GM18520 (cell line): Measurements from ENCODE around the gene MDC1.
A peak's percentile ranks its signal among the peaks of the same experiment; 100 is the strongest.
"Not testable (repeated sequence)": the region's sequence is repeated elsewhere in the genome, so short reads cannot be mapped to it uniquely, and the experiment has no call there.

ENCODE experiments used
- ATAC-seq: cut with Tn5 transposase; IDR thresholded peaks from one replicate; pipeline ENCODE4 v1.9.1; 2021; ENCODE audit not compliant: unreplicated experiment

The MDC1 gene, protein sequence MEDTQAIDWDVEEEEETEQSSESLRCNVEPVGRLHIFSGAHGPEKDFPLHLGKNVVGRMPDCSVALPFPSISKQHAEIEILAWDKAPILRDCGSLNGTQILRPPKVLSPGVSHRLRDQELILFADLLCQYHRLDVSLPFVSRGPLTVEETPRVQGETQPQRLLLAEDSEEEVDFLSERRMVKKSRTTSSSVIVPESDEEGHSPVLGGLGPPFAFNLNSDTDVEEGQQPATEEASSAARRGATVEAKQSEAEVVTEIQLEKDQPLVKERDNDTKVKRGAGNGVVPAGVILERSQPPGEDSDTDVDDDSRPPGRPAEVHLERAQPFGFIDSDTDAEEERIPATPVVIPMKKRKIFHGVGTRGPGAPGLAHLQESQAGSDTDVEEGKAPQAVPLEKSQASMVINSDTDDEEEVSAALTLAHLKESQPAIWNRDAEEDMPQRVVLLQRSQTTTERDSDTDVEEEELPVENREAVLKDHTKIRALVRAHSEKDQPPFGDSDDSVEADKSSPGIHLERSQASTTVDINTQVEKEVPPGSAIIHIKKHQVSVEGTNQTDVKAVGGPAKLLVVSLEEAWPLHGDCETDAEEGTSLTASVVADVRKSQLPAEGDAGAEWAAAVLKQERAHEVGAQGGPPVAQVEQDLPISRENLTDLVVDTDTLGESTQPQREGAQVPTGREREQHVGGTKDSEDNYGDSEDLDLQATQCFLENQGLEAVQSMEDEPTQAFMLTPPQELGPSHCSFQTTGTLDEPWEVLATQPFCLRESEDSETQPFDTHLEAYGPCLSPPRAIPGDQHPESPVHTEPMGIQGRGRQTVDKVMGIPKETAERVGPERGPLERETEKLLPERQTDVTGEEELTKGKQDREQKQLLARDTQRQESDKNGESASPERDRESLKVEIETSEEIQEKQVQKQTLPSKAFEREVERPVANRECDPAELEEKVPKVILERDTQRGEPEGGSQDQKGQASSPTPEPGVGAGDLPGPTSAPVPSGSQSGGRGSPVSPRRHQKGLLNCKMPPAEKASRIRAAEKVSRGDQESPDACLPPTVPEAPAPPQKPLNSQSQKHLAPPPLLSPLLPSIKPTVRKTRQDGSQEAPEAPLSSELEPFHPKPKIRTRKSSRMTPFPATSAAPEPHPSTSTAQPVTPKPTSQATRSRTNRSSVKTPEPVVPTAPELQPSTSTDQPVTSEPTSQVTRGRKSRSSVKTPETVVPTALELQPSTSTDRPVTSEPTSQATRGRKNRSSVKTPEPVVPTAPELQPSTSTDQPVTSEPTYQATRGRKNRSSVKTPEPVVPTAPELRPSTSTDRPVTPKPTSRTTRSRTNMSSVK (N-terminal part only)

DNA sequence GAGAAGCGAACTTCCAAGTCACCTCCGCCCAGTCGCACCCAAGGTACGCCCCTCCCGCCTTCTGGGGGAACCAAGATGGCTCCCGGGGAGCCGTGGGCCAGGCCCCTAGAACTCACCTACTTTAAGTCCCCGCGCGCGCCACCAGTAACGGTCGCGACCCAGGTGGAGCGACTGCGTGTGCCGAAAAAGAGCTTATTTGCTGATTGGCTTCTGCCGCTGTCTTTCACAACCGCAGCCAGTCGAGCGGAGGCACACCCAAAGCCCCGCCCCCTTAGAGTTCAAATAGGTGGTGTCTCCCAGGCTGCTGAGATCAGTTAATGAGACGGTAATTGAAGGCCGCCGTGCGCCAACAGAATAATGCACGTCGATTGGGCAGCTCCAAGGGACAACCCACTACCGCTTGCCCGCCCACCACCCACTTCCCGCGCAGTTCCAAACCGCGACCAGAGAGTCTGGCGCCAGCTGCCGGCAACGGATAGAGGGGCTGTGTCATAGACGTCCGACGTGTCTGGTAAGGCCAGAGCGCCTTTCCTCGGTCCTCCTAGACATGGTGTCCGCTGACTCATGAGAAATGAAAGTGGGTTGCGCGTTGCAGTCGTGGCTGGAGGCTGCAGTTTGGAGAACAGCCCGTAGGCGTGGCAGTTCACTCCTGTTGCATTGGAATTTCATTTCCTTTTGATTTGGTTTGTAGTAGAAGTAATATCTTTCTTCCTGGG is at the start of gene MDC1:
MDC1 (minus strand) TSS at position 153 of the 716 bp plus-strand sequence. CDS start 2,106 bp downstream, outside the sequence.
- ATAC-seq: peak; percentile 56

DNA sequence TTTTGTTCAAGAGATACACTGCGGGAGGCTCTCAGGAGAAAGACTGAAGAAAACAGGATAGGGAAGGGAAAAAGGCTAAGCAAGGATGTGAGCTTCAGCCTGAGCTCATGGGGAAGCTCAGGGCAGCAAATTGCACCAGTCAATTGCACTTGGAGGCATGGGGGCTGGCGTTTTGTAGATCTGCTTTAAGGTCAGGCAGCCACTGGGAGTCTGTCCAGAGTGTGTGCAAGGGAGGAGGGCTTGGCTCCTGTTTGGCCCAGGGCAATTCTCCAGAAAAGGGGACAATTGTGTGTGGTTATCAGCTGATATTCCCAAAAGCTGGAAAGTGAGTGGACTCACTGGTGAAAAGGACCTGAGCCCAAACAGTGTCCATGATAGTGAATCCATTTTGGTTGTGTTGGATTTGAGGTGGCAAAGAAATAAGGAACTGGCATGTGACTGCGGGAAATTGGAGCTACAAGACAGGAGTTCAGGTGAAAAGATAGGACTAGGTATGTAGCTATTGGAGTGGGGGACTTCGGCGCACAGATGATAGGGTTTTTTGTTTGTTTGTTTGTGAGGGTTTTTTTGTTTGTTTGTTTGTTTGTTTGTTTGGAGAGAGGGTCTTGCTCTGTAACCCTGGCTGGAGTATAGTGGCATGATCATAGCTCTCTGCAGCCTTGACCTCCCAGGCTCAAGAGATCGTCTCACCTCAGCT is 49.5 kb upstream of the MDC1 start:
- ATAC-seq: no peak

DNA sequence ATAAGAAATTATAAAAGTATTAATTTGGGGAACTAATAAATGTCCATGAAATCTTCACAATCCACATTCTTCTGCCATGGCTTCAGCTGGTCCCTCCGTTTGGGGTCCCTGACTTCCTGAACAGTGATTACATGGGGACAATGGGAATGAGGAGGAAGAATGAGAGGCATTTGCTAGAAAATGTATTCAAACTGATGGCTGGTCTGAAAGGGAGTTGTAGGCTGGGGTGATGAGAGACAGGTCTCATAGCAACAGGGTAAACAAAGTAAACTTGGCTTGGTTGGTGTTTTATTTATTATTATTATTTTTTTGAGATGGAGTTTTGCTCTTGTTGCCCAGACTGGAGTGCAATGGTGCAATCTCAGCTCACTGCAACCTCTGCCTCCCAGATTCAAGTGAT is 48.4 kb upstream of the MDC1 start:
- not testable (repeated sequence) for ATAC-seq

DNA sequence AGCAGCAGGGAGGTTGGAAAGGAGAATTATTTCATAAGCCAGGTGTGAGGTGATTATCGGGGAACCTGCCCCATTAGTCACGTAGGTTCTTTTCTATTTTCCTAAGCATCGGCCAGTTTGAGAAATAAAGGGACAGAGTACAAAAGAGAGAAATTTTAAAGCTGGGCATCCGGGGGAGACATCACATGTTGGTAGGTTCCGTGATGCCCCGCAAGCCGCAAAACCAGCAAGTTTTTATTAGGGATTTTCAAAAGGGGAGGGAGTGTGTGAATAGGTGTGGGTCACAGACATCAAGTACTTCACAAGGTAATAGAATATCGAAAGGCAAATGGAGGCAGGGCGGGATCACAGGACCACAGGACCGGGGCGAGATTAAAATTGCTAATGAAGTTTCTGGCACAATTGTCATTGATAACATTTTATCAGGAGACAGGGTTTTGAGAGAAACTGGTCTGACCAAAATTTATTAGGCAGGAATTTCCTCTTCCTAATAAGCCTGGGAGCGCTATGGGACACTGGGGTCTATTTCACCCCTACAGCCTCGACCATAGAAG is 47.5 kb upstream of the MDC1 start:
- not testable (repeated sequence) for ATAC-seq

DNA sequence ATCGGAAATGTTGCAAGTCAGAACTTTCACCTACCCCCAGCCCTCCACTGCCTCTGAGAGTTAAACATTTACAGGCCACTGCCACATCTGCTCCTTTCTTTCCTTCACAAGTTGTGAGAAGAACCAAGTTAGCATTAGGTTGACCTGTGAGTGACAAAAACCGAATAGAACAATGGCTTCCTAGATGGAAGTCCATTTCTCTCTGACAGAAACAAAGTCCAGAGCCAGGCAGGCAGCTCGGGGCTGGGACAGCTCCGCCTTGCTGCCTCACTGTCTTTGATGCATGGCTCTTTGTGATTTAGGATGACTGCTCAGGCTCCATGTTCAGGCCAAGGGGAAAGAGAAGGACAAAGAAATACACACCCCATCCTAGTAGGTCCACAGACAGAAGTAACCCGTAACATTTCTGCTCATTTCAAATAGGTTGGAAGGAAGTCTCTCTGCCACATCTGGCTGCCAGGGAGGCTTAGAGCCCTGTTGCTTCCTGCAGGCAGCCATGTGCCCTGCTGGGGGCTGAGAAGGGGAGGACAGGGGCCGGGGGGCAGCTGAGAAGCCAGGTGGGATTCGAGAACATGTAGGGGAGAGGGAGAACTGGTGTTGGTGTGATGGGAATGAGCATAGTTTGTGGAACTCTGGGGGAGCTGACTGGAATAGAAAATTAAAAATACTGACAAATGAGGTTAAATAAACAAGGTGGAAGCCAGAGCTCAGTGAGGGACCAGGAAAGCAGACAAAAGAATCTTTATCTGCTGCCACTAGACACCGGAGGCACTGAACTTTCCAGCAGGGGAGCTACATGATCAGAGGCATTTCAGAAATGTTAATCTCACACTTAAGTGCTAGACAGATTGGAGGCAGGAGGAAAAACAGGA is 46.8 kb upstream of the MDC1 start:
- ATAC-seq: no peak

GRCh38 chr6:30763155-30763617 is 46.1 kb upstream of the MDC1 start:
- ATAC-seq: no peak

DNA sequence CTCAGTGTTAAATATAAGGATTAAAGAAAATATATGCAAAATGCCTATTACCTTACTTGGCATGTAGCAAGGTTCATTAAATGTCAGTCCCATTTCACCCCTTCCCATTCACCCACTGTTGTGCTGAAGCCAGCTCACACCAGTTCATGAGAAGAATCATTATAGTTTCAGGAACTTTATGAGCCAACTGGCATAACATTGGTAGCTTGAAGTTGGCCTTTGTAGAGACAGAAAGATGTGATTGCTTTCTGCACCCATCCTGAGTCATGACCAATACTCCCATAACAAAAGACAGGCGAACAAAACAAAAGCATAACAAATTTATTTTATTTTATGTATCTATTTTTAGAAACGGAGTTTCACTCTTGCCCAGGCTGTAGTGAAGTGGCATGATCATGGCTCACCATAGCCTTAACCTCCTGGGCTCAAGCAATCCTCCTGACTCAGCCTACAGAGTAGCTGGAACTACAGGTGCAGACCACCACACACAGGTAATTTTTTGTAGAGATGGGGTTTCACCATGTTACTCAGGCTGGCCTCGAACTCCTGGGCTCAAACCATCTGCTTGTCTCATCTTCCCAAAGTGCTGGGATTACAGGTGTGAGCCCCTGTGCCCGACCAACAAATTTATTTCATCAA is 44.8 kb upstream of the MDC1 start:
- ATAC-seq: no peak

GRCh38 chr6:30760549-30760948 is 43.5 kb upstream of the MDC1 start:
- no peak for ATAC-seq

- no peak for ATAC-seq
These were observed 42.6 kb upstream of the MDC1 start for GRCh38 chr6:30759575-30760239.

DNA sequence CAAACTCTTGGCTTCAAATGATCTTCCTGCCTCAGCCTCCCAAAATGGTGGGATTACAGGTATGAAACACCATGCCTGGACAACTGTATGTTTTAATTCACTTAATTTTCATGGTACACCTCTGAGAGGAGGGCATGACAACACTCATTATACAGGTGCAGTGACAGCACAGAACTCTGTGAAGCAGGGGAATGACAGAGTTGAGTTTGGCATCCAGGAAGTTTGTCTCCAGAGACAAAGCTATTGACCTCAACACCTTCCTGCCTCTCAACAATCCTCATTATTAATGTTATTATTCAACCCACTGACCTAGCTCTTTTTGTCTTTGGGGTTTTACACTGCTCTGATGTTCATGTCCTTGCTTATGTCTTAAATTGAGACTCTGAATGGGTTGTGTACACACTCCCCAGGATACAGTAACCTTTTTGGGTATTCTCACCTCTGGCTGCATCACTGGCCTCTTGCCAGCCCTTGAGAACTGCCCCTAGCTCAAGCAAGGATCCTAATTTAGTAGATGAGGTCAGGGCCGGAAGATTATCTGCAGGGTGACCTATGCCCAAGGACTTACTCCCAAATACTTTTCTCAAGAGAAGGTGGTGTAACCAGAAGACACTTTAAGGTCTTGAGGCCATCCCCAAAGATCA is 40.3 kb upstream of the MDC1 start:
- ATAC-seq: no peak

DNA sequence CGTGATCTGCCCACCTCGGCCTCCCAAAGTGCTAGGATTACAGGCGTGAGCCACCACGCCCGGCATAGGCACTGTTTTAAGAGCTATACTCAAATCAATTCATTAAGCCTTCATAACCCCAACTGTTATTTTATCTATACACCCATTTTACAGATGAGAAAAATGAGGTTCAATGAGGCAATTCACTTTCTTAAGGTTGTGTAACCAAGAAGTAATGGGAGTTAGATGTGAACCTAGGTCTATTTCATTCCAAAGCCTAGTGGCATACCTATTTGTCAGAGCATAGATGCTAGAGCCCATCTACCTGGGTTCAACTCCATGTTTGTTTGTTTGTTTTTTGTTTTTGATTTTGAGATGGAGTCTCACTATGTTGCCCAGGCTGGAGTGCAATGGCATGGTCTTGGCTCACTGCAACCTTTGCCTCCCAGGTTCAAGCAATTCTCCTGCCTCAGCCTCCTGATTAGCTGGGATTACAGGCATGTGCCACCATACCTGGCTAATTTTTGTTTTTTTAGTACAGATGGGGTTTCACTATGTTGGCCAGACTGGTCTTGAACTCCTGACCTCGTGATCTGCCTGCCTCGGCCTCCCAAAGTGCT is 39.4 kb upstream of the MDC1 start:
- ATAC-seq: not testable (repeated sequence)

GRCh38 chr6:30754631-30755030 is 37.5 kb upstream of the MDC1 start:
- no peak for ATAC-seq

- ATAC-seq: no peak
These were observed 35.3 kb upstream of the MDC1 start for GRCh38 chr6:30752157-30752927.

GRCh38 chr6:30750379-30750668 is 33.2 kb upstream of the MDC1 start:
- ATAC-seq: no peak

DNA sequence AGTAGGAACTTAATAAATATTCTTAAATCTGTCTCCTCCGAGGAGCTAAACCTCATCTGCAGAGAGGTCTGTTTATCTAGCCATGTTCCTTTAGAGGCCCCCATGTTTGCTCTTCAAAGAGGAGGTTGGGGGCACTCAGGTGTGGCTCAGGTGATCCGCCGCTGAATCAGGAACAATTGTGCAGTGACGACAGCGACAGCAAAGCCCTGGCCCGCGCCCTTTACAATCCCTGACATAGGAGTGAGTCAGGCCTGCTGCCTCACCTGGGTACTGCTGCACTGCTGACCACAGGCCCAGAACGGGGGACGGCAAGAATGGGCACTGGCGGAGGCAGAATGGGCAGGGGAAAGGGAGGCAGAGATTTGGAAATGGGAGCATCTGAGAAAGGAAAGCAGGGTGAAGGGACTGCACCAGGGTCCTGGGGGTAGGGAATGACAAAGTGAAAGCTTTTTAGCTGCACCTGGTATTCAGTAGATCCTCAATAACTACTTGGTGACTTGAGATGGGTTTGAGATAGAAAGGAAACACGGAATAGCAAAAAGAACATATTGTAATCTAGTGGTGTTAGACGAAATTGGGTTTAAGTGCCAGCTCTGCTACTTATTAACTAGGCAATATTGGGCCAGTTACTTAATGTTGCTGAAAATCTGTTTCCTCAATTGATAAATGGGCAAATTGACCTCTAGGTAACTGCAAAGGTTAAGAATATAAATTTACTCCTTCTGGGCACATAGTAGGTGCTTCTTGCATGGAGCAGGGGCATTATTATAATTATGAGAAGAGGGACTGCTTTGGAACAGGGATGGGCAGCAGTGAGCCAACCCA is 32.7 kb upstream of the MDC1 start:
- ATAC-seq: no peak
